HG02870 (cell line): ENCODE measurements around the gene RGL1.

Source experiments
- ATAC-seq: cut with Tn5 transposase; IDR thresholded peaks from one replicate; pipeline ENCODE4 v1.9.1; 2021; ENCODE audit warnings: mild to moderate bottlenecking, moderate library complexity; ENCODE audit not compliant: unreplicated experiment

Gene RGL1

GRCh38 chr1:183817576-183818288 is 12.8 kb downstream of the RGL1 start:
- no peak for ATAC-seq

DNA sequence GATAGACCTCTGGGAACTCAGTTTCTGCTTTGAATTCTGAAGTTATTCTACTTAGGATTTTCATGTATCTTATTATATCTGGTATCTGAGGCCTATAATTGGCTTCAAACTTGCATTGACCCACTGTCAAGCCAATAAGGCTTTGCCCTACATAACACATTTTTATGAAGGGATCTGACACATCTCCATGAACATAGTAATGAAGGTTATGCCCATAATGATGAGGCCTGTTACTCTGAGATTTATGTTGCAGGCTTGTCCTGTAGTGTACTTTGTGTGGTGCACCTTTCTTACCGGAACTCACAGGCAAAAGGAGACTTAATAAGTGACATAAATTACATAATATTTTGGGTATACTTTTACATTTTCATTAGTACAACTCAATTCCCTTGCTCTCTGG is 14.1 kb downstream of the RGL1 start:
- no peak for ATAC-seq

- no peak for ATAC-seq
These were observed 16.5 kb downstream of the RGL1 start for GRCh38 chr1:183821309-183821888.

- ATAC-seq = no peak
These were observed 17.1 kb downstream of the RGL1 start for GRCh38 chr1:183821889-183822611.

GRCh38 chr1:183824291-183824690 is 19.4 kb downstream of the RGL1 start:
- ATAC-seq = no peak

- no peak for ATAC-seq
These were observed 22.9 kb downstream of the RGL1 start for GRCh38 chr1:183827801-183828200.

- no peak for ATAC-seq
These were observed 25.5 kb downstream of the RGL1 start for GRCh38 chr1:183830389-183830788.

DNA sequence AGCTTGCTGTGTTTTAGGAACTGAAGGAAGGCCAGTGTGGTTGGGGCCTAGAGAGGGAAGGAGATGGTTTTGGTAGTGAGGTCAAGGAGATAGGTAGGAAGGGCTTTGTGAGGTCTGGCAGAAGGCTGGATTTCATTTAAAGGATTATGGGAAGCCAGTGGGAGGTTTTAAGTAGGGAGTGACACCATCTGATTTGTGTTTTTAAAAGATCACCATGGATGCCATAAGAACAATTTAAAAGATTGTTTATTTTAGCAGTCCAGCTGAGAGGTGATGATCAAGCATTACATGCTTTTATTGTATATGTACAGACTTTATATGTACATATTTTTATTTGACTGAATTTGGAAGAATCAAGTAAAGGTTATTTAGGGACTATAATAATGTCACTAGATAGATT is 26.4 kb downstream of the RGL1 start:
- no peak for ATAC-seq

GRCh38 chr1:183832459-183832858 is 27.5 kb downstream of the RGL1 start:
- ATAC-seq = no peak

DNA sequence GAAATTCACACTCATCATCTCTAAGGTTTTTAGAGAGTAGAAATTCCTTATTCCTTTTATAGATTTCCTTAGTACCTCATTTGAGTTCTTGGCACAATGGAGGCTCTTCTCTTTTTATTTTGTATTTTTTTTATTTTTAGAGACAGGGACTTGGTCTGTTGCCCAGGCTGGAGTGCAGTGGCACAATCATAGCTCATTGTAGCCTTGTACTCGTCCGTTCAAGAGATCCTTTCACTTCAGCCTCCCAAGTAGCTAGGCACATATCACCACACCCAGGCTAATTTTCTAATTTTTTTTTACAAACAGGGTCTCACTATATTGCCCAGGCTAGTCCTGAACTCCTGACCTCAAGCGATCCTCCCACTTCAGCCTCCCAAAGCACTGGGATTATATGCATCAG is 29.6 kb downstream of the RGL1 start:
- no peak for ATAC-seq

DNA sequence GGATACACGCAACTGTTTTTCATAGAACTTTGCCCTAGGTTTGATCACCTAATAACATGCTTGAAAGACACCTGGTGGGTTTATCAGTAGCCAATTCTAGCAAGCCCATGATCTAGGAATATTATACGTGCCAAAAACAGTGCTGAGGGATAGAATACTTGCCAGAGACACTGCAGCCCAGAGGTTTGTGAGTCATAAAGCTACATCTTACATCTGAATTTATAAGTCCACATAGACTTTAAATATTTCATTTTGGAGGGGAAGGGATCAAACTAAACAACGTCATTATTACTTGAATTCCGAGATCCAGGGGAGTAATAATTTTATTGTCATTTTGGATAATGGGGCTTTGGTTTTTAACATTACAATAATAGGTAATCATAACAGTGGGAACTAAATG is 31.7 kb downstream of the RGL1 start:
- ATAC-seq = no peak

DNA sequence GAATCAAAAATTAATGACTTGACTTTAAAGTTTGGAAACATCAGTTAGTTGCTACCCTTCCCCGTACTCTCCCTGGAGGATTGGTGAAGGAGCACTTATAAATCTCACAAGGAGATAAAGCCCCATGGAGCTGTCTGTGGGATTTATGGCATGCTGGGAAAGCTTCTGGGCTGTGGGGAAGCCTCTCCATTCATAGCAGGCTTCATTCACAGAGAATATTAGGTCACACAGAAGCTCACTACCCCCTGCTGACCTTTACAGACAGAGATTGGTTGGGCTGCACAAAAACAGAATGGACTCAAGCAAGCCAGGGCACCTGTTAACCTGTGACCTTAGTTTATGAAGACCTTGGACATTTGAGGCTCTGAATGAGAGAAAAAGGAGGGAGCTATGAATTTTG is 32.1 kb downstream of the RGL1 start:
- ATAC-seq = no peak

- no peak for ATAC-seq
These were observed 33.3 kb downstream of the RGL1 start for GRCh38 chr1:183838221-183838620.

- ATAC-seq = no peak
These were observed 35.2 kb downstream of the RGL1 start for GRCh38 chr1:183840140-183840539.

- ATAC-seq = peak; percentile 53
These were observed 36.6 kb downstream of the RGL1 start for GRCh38 chr1:183841550-183841949.

DNA sequence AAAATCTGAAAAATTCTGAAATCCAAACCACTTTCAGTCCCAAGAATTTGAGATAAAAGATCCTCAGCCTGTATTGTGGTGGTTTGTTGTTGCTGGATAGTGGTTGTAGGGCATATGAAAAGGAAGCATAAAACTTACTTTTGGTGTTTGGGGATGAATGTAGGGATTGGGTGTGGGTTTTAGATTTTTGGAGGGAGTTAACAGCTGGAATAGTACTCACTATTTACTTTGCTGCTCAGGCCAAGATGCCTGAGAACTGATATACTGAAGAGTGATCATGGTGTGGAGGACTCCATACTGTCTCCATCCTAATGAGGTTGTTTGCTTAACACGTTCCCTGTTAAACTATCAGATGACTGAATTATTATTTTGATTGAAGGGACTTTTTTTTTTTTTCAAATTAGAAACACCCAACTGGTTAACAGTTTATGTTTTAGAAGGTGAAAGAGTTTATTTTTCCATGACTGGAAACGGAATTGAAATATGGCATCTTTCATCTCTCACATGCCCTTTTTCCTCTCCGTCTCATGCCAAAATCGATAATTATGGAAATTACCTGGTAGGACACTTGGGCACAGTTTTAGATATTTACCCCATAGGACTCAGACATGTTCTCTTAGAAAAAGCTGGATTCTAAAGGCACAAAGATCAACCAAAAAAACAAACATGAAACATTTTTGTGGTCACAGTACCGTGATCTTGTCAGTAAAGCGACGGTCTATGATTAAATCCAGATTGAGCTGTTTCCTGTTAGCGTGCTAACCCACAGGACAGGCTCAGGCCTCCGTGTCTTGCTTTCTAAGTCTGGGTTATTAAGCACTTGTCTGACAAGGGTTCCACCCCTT is 37.3 kb downstream of the RGL1 start:
- peak; percentile 82 for ATAC-seq

- ATAC-seq = peak; percentile 34
These were observed 37.9 kb downstream of the RGL1 start for GRCh38 chr1:183842795-183843144.

DNA sequence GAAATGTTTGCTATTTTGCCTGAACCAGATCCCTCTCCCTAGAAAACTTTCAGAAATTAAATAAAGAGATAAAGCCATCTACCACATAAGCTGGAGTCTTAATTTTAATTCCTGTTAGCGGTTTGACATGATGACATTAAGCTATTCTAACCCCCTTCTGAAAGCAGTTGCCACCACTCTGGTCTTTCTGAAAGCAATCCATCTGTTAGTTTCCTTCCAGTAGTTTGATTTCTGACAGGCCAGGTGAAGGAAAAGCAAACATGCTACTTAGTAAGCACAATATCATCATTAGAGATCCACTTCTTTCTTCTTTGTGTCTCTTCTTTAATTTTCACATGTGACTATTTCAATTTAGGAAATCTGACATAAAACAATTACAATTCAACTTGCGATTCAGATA is 39.9 kb downstream of the RGL1 start:
- ATAC-seq = no peak

GRCh38 chr1:183845681-183846080 is 40.8 kb downstream of the RGL1 start:
- no peak for ATAC-seq

GRCh38 chr1:183847641-183848040 is 42.7 kb downstream of the RGL1 start:
- no peak for ATAC-seq

DNA sequence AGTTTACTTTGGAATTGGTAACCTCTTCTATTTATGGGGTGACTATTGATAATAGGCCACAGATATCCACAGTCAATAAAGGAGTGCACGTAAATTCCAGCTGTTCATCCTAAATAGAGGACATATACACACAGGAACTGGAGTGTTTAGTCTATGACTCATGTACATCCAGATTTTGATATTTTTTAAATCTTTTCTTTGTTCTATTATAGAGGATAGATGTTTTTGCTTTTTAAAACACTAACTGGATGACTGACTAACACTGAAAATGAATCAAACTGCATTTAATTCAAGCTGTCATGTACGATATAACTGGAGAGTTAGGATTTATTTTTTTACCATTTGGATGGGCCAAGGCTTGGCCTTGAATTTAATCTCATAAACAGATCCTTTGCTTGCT is 45.9 kb downstream of the RGL1 start:
- ATAC-seq = no peak
